RWPE1 (cell line): ENCODE measurements around the gene FGF10.
A peak's percentile ranks its signal among the peaks of the same experiment; 100 is the strongest.

Source experiments
- CTCF ChIA-PET: fragments of 350-600 bp; sonication (Branson Sonifier 250); formaldehyde crosslinking; extraction: SDS; loops from one replicate; lab custom pipeline; 2021; lab: Yijun Ruan, JAX
- POLR2A ChIA-PET: fragments of 400-600 bp; formaldehyde crosslinking; extraction: SDS; loops from one replicate; lab custom pipeline; 2020; ENCODE audit warnings: antibody characterized with exemption; ENCODE audit not compliant: low non-redundant PET; lab: Yijun Ruan, JAX
- DNase-seq: peaks from one replicate; pipeline ENCODE4 v3.0.0; 2012; ENCODE audit warnings: low spot score
- H3K27ac ChIP-seq: fragments of 450-650 bp; 2 replicates; pipeline ENCODE4 v1.5.1; 2017
- CTCF ChIP-seq: fragments of 450-650 bp; conservative IDR thresholded peaks from 2 replicates; pipeline ENCODE4 v1.5.1; 2017; ENCODE audit warnings: low read depth, mild to moderate bottlenecking

FGF10 gene

GRCh38 chr5:44345871-44346270 is 43.3 kb downstream of the FGF10 start:
- POLR2A ChIA-PET = no interaction called here
- TF ChIP-seq CTCF = no peak
- CTCF ChIA-PET = interaction anchor here (0.7 to 1.4 kb wide), 2 partner anchors 13 to 31 kb away, joined by 3 to 4 read pairs; no protein-coding TSS in a partner anchor
- no peak for DNase-seq
- H3K27ac ChIP-seq = no peak overlapping the region

GRCh38 chr5:44336708-44337107 is 52.5 kb downstream of the FGF10 start:
- DNase-seq = no peak
- ChIA-PET CTCF (no interaction called here), POLR2A (no interaction called here)
- H3K27ac ChIP-seq = no peak overlapping the region
- TF ChIP-seq CTCF = no peak

GRCh38 chr5:44334622-44335021 is 54.6 kb downstream of the FGF10 start:
- ChIA-PET POLR2A (no interaction called here), CTCF (no interaction called here)
- no peak for DNase-seq
- H3K27ac ChIP-seq = no peak overlapping the region
- TF ChIP-seq CTCF = no peak

GRCh38 chr5:44332285-44332971 is 56.8 kb downstream of the FGF10 start:
- ChIA-PET CTCF (interaction anchor here (0.5 to 1.6 kb wide), 13 partner anchors 13 to 1054 kb away, joined by 3 to 23 read pairs (median 4); no protein-coding TSS in a partner anchor), POLR2A (no interaction called here)
- no peak overlapping the region for H3K27ac ChIP-seq
- peak; percentile 41 for DNase-seq
- TF ChIP-seq CTCF = peak; percentile 79

GRCh38 chr5:44331471-44332050 is 57.7 kb downstream of the FGF10 start:
- ChIA-PET POLR2A (no interaction called here), CTCF (interaction anchor here (0.5 to 1.6 kb wide), 13 partner anchors 14 to 1055 kb away, joined by 3 to 23 read pairs (median 4); no protein-coding TSS in a partner anchor)
- no peak for DNase-seq
- no peak for TF ChIP-seq CTCF
- no peak overlapping the region for H3K27ac ChIP-seq

- no peak overlapping the region for H3K27ac ChIP-seq
- no peak for TF ChIP-seq CTCF
- DNase-seq = no peak
- ChIA-PET POLR2A (no interaction called here), CTCF (no interaction called here)
These were observed 59.5 kb downstream of the FGF10 start for GRCh38 chr5:44329716-44330115.
